ENCODE measurements around the gene NUBP1. TPM values are rescaled to one million over a fixed set of nuclear protein-coding genes. Genes with fewer than 3 reads are reported as not detected.

NUBP1 gene
- total and polyA plus RNA-seq, 9 of the 15 experiments (the other 6 are each of a cell fraction or from before 2014, with no cell fraction given) = 17.2 to 55.1 (median 35.6) TPM

- TF ChIP-seq, protein P1, sequence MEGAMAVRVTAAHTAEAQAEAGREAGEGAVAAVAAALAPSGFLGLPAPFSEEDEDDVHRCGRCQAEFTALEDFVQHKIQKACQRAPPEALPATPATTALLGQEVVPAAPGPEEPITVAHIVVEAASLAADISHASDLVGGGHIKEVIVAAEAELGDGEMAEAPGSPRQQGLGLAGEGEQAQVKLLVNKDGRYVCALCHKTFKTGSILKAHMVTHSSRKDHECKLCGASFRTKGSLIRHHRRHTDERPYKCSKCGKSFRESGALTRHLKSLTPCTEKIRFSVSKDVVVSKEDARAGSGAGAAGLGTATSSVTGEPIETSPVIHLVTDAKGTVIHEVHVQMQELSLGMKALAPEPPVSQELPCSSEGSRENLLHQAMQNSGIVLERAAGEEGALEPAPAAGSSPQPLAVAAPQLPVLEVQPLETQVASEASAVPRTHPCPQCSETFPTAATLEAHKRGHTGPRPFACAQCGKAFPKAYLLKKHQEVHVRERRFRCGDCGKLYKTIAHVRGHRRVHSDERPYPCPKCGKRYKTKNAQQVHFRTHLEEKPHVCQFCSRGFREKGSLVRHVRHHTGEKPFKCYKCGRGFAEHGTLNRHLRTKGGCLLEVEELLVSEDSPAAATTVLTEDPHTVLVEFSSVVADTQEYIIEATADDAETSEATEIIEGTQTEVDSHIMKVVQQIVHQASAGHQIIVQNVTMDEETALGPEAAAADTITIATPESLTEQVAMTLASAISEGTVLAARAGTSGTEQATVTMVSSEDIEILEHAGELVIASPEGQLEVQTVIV (CRISPR knock-in tag; IDR thresholded peaks at IDR 0.05; ENCODE audit: borderline replicate concordance) = no peak
- TF ChIP-seq ZEB2 (IDR thresholded peaks at IDR 0.05) = no peak
- TF ChIP-seq, protein P2, sequence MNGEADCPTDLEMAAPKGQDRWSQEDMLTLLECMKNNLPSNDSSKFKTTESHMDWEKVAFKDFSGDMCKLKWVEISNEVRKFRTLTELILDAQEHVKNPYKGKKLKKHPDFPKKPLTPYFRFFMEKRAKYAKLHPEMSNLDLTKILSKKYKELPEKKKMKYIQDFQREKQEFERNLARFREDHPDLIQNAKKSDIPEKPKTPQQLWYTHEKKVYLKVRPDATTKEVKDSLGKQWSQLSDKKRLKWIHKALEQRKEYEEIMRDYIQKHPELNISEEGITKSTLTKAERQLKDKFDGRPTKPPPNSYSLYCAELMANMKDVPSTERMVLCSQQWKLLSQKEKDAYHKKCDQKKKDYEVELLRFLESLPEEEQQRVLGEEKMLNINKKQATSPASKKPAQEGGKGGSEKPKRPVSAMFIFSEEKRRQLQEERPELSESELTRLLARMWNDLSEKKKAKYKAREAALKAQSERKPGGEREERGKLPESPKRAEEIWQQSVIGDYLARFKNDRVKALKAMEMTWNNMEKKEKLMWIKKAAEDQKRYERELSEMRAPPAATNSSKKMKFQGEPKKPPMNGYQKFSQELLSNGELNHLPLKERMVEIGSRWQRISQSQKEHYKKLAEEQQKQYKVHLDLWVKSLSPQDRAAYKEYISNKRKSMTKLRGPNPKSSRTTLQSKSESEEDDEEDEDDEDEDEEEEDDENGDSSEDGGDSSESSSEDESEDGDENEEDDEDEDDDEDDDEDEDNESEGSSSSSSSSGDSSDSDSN (IDR thresholded peaks at IDR 0.05; ENCODE audit: borderline replicate concordance in 1 of 2, low read depth in 2 of 2, low read length in 2 of 2) = no peak
- no peak for TF ChIP-seq ZNF212 (CRISPR knock-in tag; IDR thresholded peaks at IDR 0.05)
- no peak for TF ChIP-seq ZKSCAN8 (CRISPR knock-in tag; IDR thresholded peaks at IDR 0.05)
- TF ChIP-seq ZNF696 (CRISPR knock-in tag; conservative IDR thresholded peaks at IDR 0.05) = no peak
- peak; percentile 61; the same call in 1 of the 2 replicates for TF ChIP-seq TOE1 (IDR thresholded peaks at IDR 0.05; ENCODE audit: borderline replicate concordance)
- TF ChIP-seq TOE1 (CRISPR knock-in tag; IDR thresholded peaks at IDR 0.05; ENCODE audit: borderline replicate concordance, low read depth) = no peak
- TF ChIP-seq ZFP30 (CRISPR knock-in tag; IDR thresholded peaks at IDR 0.05; ENCODE audit: borderline replicate concordance) = no peak
- TF ChIP-seq MEF2D (tag; conservative IDR thresholded peaks at IDR 0.05; ENCODE audit: low read depth) = no peak
- TF ChIP-seq, protein P3, sequence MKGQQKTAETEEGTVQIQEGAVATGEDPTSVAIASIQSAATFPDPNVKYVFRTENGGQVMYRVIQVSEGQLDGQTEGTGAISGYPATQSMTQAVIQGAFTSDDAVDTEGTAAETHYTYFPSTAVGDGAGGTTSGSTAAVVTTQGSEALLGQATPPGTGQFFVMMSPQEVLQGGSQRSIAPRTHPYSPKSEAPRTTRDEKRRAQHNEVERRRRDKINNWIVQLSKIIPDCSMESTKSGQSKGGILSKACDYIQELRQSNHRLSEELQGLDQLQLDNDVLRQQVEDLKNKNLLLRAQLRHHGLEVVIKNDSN (CRISPR knock-in tag; IDR thresholded peaks at IDR 0.05) = no peak
- TF ChIP-seq, protein P4, sequence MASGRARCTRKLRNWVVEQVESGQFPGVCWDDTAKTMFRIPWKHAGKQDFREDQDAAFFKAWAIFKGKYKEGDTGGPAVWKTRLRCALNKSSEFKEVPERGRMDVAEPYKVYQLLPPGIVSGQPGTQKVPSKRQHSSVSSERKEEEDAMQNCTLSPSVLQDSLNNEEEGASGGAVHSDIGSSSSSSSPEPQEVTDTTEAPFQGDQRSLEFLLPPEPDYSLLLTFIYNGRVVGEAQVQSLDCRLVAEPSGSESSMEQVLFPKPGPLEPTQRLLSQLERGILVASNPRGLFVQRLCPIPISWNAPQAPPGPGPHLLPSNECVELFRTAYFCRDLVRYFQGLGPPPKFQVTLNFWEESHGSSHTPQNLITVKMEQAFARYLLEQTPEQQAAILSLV (tag; IDR thresholded peaks at IDR 0.05) = no peak
- peak; percentile 35 for TF ChIP-seq GMEB1 (CRISPR knock-in tag; IDR thresholded peaks at IDR 0.05)
- peak; percentile 86; the same call in 1 of the 2 replicates for TF ChIP-seq POLR2AphosphoS5 (IDR thresholded peaks at IDR 0.05; ENCODE audit: control insufficient read depth, insufficient read depth, low read depth, low read length)
- no peak for TF ChIP-seq ZNF184 (CRISPR knock-in tag; IDR thresholded peaks at IDR 0.05)
- TF ChIP-seq ZSCAN29 (IDR thresholded peaks at IDR 0.05) = no peak
- TF ChIP-seq SMAD4 (CRISPR knock-in tag; conservative IDR thresholded peaks at IDR 0.05) = 0 out of 2 replicates have a peak, but pooled peaks have one; percentile 23
- TF ChIP-seq ETS2 (tag; IDR thresholded peaks at IDR 0.05; ENCODE audit: borderline replicate concordance, poor library complexity, severe bottlenecking) = peak; percentile 90
- TF ChIP-seq NCOR1 (IDR thresholded peaks at IDR 0.05) = no peak
- no peak for TF ChIP-seq SMARCA4 (IDR thresholded peaks at IDR 0.05)
Measured at GRCh38 chr16:10743610-10744369, at the start of gene NUBP1 (continued).

All from K562 (cell line).